ENCODE results near the gene CES4A.
"Not testable (repeated sequence)": the region's sequence is repeated elsewhere in the genome, so short reads cannot be mapped to it uniquely, and the experiment has no call there.

The CES4A gene

DNA sequence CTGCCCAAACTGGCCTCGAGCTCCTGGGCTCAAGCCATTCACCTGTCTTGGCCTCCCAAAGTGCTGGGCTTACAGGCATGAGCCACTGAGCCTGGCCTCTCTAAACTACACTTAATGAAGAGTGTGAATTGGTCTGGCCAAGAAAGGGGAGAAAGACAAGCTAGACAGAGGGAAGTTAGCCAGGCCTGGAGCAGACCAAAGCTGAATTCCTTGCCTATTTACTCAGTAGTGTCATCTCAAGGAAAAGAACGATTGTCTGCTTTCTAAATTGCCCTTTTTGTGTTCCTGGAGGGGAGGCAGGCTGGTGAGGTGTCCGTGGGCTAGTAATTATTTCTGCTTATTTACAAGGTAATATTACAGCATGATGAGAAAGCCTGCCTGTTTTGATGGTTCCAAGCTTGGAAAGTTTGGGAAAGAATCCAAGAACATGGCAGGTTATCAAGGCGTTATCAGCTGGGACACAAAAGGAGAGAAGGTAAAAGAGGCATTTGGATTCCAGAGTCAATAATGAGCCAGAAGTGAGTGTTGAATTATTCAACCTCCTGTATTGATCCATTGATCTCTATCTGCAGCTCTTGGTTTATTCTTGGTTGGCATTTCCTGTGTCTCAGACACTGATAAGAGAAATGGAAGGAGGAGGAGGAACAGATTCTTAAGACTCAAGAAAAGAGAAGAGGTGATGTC, 34.3 kb downstream of the CES4A start:
- DNase-seq, result no peak

DNA sequence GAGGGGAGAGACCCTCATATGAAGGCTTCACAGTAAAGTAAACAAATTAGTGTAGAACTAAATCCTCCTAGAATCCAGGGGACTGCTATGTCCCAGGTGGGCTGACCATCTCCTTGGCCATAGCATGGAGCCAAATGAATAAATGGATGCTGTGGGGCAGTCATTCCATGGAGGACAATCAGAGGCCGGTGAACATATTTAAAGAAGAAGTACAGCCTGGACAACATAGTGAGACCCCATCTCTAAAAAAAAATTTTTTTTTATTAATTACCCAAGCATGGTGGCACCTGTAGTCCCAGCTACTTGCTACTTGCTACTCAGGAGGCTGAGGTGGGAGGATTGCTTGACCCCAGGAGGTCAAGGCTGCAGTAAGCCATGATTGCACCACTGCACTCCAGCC, 35.3 kb downstream of the CES4A start:
- DNase-seq, result no peak

DNA sequence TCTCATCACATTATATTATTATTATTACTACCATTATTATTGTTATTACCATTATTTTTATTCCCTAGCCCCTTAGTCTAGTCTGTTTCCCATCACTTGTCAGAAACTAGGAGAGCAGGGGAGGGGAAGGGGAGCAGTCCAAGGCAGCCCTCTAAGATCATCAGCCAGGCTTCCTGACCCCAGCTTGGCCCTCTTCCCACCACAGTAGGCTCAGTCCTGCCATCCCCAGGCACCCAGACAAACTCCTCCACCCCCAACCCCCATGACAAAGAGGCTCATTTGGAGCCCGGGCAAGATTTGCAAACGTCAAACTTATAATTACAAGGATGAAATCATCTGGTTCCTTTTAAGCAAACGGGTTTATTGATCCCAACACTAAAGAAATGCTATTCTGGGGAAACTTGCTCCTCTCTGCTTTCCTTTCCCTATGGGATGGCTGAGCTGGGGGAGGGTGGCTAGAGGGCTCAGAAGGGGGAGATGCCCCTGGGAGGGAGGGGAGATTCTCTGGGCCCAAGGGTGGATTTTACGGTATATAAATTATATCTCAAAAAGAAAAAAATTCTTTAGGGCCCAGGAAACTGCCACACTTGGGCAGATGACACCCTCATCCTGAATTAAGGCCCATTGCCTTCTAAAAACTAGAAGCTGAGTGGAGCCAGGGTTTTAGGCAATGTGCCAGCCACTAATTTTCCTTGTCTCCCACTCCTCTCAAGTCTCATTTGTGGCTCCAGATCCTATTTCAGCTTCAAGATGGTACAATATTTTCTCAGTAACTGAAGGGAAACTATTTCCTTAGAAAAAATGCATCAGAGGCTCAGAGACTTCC, 36.2 kb downstream of the CES4A start:
- no peak for DNase-seq

DNA sequence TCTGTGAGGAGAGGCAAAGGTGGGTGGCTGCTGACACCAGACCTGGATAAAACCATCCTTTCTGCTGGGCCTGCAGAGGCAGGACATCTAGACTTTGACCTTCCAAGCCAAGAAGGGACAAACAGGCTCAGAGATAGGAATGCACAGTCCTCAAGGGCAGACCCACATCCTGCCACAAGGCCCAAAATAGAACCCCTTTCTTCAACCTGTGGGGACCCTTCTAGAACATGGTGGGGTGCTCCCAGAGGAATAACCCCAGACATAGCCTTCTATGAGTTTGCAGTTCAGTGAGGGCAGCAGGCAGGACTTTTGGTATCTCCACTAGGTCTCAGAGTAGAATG, 36.8 kb downstream of the CES4A start:
- DNase-seq, result no peak

DNA sequence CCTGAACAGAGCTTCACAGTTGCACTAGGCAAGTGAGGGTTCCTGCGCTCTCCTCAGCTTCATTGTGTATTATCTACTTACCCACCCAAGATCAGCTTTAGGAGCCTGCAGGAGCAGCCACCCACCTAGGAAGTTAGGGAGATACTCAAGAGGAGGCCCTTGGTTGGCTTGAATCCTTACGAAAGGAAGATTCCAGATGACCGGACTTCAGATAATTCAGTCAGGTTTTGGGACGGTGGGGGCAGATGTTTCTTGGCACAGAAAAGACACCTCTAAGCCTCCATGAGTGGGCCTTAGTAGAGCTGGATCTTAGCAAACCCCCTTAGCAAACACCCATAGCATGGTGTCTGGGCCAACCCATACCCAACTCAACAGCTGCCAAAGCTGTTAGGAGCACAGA, 38.2 kb downstream of the CES4A start:
- DNase-seq, result no peak

DNA sequence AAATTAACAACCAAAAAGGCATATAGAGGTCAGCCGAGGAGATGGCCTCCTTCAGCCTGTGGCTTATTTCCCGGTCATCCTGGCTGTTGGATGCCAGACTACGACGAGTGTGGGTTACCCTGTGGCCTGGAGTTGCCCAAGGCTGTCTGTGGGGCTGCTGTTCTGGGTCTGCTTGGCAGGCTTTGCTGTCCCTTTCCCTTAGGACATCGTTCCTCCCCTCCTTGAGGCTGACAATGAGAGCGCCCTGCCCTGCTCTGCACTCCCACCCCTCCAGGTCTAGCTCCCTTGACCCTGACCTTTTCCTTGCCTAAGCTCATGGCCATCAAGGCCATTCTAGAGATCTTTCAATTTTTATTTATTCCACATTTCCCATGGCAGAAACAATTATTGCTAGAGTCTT, 38.7 kb downstream of the CES4A start:
- no peak for DNase-seq

DNA sequence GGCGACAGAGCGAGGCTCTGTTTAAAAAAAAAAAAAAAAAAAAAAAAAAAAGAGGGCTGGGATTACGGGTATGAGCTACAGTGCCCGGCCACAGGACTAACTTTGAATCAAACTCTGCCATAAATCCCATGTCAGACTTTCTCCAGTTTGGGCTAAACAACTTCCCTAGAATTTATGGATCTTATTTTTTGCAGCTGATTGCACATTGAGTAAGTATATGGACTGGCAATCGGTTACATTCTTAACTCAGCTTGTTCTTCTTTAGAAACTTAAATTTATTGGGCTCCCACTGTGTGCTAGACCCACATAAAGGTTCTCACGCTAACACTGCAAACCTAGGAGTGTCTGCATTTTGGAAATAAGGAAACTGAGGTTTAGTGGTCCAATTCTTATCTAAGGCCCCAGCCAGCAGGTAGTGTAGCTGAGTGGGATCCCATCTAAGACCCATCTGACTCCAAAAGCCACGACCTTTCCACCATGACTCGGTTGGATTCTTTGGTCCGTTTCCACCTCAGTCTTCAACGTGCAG, 39.8 kb downstream of the CES4A start:
- no peak for DNase-seq

DNA sequence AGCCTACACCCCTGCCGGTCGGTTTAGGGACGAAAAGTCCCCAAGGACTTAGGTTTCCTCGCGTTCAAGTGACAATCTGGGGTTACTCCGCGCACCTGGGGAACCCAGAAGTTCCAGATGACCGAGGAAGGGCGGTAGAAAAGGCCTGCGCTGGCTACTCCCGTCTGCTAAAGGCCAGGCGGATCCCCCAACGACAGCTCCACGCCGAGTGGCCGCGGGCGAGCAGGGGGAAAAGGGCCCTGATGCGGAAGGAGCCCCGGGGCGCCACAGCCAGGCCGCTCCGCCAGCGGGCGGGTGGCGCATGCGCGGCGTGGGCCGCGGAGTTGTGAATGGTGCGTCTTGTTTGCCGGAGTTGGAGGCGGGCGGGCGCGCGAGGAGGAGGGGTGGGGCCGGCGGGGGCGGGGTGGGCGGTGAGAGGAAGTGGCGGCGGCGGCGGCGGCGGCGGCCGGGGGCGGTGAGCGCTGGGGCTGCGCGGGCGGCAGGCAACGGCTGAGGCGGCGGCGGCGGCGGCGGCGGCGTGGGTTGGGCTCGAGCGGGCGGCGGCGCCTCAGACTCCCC, 40.4 kb downstream of the CES4A start, which contains the start of gene CBFB:
Gene CBFB, plus strand, starts transcription at position 454 of the 558 bp plus-strand sequence. CDS start 259 bp downstream, outside the sequence.
- peak; percentile 27 to 96 (median 86) for DNase-seq

DNA sequence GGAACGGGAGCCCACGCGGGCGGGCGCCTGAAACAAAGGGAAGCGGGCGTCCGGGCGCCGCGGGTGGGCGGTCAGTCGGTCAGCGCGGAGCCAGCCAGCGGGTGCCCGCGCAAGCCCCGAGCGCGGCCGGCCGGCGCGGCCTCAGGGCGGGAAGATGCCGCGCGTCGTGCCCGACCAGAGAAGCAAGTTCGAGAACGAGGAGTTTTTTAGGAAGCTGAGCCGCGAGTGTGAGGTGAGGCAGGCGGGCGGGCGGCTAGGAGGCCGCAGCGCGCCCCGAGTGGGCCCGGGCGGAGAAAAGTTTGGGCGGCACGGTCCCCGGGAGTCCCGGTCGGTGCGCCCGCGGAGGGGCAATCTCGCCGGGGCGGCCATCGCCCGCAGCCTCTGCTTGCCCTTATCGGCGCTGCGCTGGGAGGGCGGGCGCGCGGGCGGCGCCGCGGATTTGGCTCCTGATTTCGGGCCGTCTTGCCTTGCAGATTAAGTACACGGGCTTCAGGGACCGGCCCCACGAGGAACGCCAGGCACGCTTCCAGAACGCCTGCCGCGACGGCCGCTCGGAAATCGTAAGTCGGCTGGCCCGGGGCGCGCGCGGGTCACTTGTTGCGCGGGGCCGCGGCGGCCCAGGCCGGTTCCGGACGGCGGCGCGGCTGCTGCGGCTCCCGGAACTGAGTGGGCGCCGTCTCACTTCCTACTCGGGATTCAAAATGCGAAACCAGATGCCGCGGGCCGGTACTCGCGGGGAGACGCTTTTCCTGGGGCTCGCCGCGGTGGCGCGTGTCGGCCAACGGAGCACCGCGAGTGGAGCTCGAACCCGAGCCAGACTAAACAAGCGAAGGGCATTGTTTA, 41.1 kb downstream of the CES4A start:
- peak in 12 of 14 donors; percentile 30 to 82 (median 66) for DNase-seq

DNA sequence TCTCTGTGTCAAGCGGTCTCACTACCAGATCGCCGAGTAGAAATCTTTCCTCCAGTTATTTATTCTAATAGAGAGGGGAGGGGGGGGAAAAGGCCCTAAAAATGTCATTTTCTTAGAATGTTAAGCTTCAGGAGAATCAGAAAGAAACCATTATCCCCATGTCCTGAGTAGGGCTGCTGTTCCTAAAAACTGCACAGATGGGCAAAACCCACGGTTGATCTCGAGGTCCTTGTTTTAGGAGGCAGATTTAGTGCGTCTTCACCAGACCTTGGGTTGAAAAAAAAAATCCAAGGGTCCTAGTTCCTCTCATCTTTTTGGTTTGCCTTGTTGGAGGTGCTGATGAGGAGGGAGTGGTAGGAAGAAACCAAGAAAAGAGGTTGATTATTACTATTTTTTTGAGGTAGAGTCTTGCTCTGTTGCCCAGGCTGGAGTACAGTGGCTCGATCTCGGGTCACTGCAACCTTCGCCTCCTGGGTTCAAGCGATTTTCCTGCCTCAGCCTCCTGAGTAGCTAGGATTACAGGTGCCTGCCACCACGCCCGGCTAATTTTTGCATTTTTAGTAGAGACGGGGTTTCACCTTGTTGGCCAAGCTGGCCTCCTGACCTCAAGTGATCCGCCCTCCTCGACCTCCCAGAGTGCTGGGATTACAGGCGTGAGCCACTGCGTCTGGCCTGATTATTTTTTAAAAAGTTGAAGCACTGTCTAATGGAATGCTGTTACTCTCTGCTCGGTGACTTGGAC, 42.0 kb downstream of the CES4A start:
- no peak for DNase-seq

DNA sequence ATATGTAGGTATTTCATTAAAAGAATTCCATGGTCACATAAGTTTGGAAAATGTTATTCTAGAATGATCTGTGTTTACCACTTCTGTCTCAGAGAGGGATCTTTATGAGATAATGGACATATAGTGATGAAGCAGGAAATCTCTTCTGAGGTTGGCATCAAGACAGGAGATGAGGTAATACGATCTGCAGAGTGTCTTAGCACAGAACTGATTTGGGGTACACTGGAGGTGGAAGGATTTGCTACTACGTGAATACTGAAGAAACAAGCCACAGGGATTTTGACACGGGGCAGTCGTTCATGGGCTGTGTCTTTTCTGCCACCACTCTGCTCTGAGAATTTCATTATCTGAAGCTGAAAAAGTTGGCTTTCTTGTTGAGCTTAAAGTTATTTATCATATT, 46.1 kb downstream of the CES4A start:
- DNase-seq, result no peak

DNA sequence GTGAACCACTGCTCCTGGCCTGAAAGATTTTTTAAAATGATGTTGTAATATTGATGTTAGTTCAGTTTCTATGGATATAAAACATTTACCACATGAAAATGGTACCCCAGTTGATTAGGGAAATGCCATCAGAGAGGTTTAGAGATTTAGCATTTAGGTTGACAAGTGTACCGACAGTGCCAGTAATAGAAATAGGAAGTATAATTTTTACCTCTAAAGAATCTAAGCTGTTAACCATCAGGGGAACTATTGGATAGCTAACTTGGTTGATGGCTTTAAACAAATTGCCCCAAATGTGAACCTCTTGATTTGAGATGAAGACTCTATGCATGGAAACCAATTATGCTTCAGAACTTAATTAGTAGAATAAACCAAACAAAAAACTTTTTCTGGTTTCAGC, 47.0 kb downstream of the CES4A start:
- no peak for DNase-seq

DNA sequence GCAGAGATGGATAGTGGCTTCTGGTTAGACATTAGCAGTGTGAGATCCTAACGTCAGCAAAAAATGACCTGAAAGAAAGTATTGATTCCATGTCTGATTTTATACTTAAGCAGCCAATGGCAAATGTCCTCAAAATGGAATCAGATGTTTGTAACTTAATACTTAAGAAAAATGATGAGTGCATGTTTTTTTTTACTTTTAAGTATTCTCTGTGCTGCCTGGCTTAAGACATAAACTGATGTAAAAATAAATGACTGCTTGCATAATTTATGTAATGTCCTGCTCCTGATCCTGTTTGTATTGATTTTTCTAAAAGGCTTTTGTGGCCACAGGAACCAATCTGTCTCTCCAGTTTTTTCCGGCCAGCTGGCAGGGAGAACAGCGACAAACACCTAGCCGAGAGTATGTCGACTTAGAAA, 47.9 kb downstream of the CES4A start:
- no peak for DNase-seq

DNA sequence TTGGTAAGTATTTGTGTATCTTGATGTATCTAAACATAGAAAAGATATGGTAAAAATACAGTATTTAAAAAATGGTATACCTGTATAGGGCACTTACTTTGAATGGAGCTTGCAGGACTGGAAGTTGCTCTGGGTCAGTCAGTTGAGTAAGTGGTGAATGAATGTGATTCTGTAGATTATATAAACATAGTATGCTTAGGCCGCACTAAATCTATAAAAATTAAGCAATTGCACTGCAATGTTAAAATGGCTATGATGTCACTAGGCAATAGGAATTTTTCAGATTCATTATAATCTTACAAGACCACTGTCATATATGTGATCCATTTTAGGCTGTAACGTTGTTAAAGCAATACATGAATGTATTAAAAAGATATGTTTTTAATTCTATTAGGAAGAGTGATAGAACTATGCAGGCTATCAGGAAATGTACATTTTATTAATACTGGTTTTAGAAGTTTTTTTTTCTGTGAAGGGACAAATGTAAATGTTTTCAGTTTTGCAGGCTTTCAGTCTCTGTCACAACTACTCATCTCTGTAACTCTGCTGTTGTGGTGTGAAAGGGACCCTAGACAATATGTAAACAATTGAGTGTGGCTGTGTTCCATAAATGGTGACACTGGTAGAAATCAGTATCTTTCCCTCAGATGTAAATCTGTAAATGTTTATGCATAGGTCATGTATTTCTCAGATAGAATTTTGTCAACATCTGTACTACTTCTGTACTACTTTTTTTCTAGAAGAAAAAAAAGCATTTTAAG, 51.1 kb downstream of the CES4A start:
- DNase-seq, result no peak

DNA sequence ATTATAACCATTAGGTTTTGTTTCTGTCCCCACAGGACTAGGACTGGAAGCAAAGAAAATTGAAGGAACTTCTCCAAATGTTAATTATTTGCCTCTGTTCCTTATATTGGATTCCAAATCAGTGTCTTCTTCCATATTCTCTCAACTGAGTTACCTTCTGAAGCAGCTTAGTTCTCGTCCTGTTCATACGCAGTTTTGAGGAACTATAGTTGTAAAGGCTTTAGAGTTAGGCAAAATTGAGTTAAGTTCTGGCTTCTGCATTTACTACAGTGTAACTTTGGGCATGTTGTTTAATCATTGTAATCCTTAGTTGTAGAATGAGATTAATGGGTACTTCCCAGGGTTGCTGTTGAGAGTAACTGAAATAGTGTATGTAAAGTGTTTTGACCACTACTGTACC, 51.8 kb downstream of the CES4A start:
- DNase-seq, result no peak

DNA sequence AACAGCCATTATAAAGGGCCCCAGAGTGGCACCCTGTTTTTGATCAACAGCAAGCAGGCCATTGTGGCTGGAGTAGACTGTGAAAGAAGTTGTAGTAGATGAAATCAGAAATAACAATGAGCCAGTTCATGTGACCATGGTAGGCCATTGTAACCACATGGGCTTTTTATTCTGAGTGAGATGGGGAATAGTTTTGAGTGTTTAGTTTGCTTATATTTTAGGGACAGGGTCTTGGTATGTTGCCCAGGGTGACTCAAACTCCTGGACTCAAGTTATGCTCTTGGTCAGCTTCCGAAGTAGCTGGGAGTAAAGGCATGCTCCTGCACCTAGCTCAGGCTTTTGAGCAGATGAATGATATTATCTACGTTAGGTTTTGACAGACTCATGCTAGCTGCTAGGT, 52.5 kb downstream of the CES4A start:
- peak in 1 of 14 donors; percentile 17 for DNase-seq

DNA sequence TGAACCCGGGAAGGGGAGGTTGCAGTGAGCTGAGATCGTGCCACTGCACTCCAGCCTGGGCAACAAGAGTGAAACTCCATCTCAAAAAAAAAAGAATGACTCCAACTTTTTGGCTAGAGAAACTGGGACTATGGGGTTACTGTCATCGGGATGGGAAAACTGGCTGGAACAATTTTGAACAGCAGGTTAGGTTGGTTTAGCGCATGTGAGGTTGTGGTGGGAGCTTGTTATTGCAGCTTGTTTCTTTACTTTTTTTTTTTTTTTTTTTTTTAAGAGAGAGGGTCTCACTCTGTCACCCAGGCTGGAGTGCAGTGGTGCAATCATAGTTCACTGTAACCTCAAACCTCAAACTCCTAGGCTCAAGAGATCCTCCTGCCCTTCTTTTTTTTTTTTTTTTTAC, 53.1 kb downstream of the CES4A start:
- DNase-seq, result not testable (repeated sequence)

DNA sequence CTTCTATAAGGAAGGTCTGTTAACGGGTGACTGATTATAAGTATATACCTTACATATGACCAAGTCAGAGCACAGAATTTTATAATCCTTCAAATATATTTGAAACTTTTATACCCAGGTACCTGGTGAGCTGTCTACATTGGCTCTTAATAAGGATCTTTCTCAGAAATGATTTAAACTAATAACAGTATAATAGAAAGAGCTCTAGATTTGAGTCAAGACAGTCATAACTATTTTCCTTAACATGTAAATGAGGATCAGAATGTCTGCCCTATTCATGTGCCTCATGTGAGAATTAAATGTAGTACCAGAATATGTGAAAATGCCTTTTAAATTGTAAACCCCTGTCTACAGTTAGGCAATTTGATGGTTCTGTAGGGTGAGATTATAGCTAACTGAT, 55.0 kb downstream of the CES4A start:
- DNase-seq, result no peak

DNA sequence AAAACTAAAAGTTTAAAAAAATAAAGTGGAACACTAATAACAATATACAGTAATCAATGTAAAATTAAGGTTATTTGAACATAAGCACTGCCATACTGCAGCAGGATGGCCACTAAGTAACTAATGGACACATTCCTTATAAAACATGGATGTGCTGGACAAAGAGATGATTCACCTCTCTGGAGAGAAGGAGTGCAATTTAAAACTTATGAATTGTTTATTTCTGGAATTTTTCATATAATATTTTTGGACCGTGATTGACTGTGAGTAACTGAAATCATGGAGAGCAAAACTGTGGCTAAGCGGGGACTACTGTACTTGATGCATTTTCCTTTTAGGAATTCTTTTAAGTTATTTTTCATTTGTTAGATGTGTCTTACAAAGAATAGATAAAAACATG, 62.4 kb downstream of the CES4A start:
- DNase-seq, result no peak

DNA sequence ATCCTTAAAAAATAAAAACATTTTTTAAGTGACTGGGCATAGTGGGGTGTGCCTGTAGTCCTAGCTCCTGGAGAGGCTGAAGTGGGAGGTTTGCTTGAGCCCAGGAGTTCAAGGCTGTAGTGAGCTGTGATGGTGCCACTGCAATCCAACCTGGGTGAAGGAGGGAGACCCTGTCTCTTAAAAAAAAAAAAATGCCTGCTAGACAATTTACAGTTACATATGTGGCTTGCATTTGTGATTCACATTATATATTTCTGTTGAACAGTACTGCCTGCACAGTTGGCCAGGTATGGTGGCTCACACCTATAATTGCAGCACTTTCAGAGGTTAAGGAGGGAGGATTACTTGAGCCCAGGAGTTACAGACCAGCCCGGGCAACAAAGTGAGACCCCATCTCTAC, 64.0 kb downstream of the CES4A start:
- no peak for DNase-seq

DNA sequence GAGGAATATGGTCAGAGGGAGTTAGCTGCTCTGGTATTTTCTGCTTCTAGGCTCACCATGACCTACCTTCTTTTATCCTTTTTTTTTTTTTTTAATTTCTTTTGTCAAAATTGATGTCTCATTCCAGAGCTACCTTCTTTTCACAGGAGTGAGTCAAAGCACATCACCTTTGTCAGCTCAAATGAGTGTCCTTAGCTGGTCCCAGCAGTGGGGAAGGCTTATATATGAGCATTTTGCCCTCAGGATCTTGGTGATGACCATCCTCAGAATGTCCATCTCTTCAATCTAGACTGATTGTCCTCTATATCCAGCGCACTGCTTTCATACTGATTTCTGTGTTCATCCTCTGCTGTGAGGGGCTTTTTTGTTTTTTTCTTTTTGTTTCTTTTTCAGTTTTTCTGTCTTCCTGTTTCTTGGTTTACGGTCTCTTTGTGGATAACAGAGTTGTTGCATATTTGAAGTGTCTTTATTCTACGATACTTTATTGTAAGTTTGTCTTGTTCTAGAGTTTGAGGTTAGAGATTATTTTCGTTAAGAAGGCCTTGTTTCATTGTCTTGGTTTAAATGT, 65.5 kb downstream of the CES4A start:
- no peak for DNase-seq
